ENCODE results near the gene DIP2B. TPM values are rescaled to one million over a fixed set of nuclear protein-coding genes. Genes with fewer than 3 reads are reported as not detected.

The DIP2B gene
- total RNA-seq, 2 experiments from 2014 or later, result 29.5 to 30.0 TPM

- Mint-ChIP-seq H3K4me3 (no peak overlapping the region), H3K27ac (no peak overlapping the region), H3K4me1 (ENCODE audit: low read depth) (peaks cover 43% of the 10 kb centered on the region), H3K9me3 (no peaks in the 10 kb centered on the region), H3K27me3 (no peaks in the 10 kb centered on the region), H3K36me3 (ENCODE audit: low read depth) (peaks cover 28% of the 10 kb centered on the region)
- Histone ChIP-seq H3K4me1 (ENCODE audit: insufficient read depth, low read length) (no peaks in the 10 kb centered on the region), H3K9me3 (ENCODE audit: control insufficient read depth in 1 of 2, insufficient read depth in 1 of 2, low read length in 2 of 2) (no peaks in the 10 kb centered on the region), H3K4me3 (ENCODE audit: low read length) (no peak overlapping the region), H3K27me3 (ENCODE audit: control insufficient read depth in 1 of 2, insufficient read depth in 2 of 2, low read length in 2 of 2) (no peaks in the 10 kb centered on the region), H3K36me3 (ENCODE audit: insufficient read depth, low read length) (peaks cover 12% of the 10 kb centered on the region), H3K27ac (ENCODE audit: low read depth in 1 of 2, low read length in 2 of 2) (no peak overlapping the region)
- no peak for TF ChIP-seq CTCF (IDR thresholded peaks at IDR 0.05)
- CTCF ChIA-PET, result interaction anchor here (0.6 to 4.0 kb wide), 12 partner anchors 10 to 134 kb away, joined by 3 to 57 read pairs (median 4); partner anchors contain the start of gene DIP2B
- DNase-seq, result no peak
- POLR2A ChIA-PET, result interaction anchor here (1.0 to 1.4 kb wide), 6 partner anchors 40 to 134 kb away, joined by 3 to 24 read pairs (median 4); partner anchors contain the start of gene DIP2B
- intact Hi-C loops (cut with DNase I, micrococcal nuclease), result loop anchor here (1.0 to 10.0 kb wide), 3 partner anchors 41 to 424 kb away; partner anchors contain the start of gene DIP2B (in 2 of the 2)
- ATAC-seq (ENCODE audit: poor library complexity), result no peak
Measured at GRCh38 chr12:50638482-50638880, 133.7 kb downstream of the DIP2B start.

- H3K27me3 Mint-ChIP-seq, result no peaks in the 10 kb centered on the region
- POLR2A ChIA-PET, result no interaction called here
- no peak for TF ChIP-seq CTCF (IDR thresholded peaks at IDR 0.05)
- Histone ChIP-seq H3K36me3 (ENCODE audit: insufficient read depth, low read length) (peaks cover 19% of the 10 kb centered on the region), H3K27me3 (ENCODE audit: control insufficient read depth in 1 of 2, insufficient read depth in 2 of 2, low read length in 2 of 2) (no peaks in the 10 kb centered on the region), H3K27ac (ENCODE audit: low read depth in 1 of 2, low read length in 2 of 2) (no peak overlapping the region), H3K9me3 (ENCODE audit: control insufficient read depth in 1 of 2, insufficient read depth in 1 of 2, low read length in 2 of 2) (no peaks in the 10 kb centered on the region), H3K4me3 (ENCODE audit: low read length) (no peak overlapping the region), H3K4me1 (ENCODE audit: insufficient read depth, low read length) (no peaks in the 10 kb centered on the region)
- ATAC-seq (ENCODE audit: poor library complexity) (no peak), DNase-seq (no peak)
- H3K9me3 Mint-ChIP-seq, result no peaks in the 10 kb centered on the region
- CTCF ChIA-PET, result interaction anchor here (4.0 kb wide), 1 partner anchor 135 kb away, joined by 57 read pairs; the partner anchor contains the start of gene DIP2B
- peaks cover 39% of the 10 kb centered on the region for H3K36me3 Mint-ChIP-seq (ENCODE audit: low read depth)
- H3K4me1 Mint-ChIP-seq (ENCODE audit: low read depth), result peaks cover 42% of the 10 kb centered on the region
- no peak overlapping the region for H3K27ac Mint-ChIP-seq
- intact Hi-C loops (cut with DNase I, micrococcal nuclease), result loop anchor here (5.0 to 10.0 kb wide), 2 partner anchors 42 to 425 kb away; no protein-coding TSS in a partner anchor
- no peak overlapping the region for H3K4me3 Mint-ChIP-seq
Measured at GRCh38 chr12:50639721-50640120, 134.9 kb downstream of the DIP2B start.

GRCh38 chr12:50640321-50640939, 135.6 kb downstream of the DIP2B start:
- Histone ChIP-seq H3K36me3 (ENCODE audit: insufficient read depth, low read length) (peaks cover 19% of the 10 kb centered on the region), H3K9me3 (ENCODE audit: control insufficient read depth in 1 of 2, insufficient read depth in 1 of 2, low read length in 2 of 2) (no peaks in the 10 kb centered on the region), H3K4me3 (ENCODE audit: low read length) (no peak overlapping the region), H3K4me1 (ENCODE audit: insufficient read depth, low read length) (no peaks in the 10 kb centered on the region), H3K27ac (ENCODE audit: low read depth in 1 of 2, low read length in 2 of 2) (no peak overlapping the region), H3K27me3 (ENCODE audit: control insufficient read depth in 1 of 2, insufficient read depth in 2 of 2, low read length in 2 of 2) (no peaks in the 10 kb centered on the region)
- Mint-ChIP-seq H3K27ac (no peak overlapping the region), H3K36me3 (ENCODE audit: low read depth) (peaks cover 45% of the 10 kb centered on the region), H3K9me3 (no peaks in the 10 kb centered on the region), H3K27me3 (no peaks in the 10 kb centered on the region), H3K4me3 (no peak overlapping the region), H3K4me1 (ENCODE audit: low read depth) (peaks cover 35% of the 10 kb centered on the region)
- ChIA-PET CTCF (interaction anchor here (0.7 to 4.0 kb wide), 2 partner anchors 18 to 136 kb away, joined by 3 to 57 read pairs; partner anchors contain the start of gene DIP2B), POLR2A (interaction anchor here (1.3 kb wide), 1 partner anchor 136 kb away, joined by 4 read pairs; the partner anchor contains the start of gene DIP2B)
- ATAC-seq (ENCODE audit: poor library complexity) (no peak), DNase-seq (no peak)
- no peak for TF ChIP-seq CTCF (IDR thresholded peaks at IDR 0.05)
- intact Hi-C loops (cut with DNase I, micrococcal nuclease), result no loop called here

Measured in CD4-positive, alpha-beta T cell (primary cell).